Measurements from ENCODE around the gene UQCC5.

GRCh38 chr3:52529376-52530333 lies 6.8 kb upstream of the UQCC5 start:
- TF ChIP-seq CTCF (IDR thresholded peaks at IDR 0.05) (no peak), POLR2A (IDR thresholded peaks at IDR 0.05) (no peak)

Data from lower leg skin (tissue), 3 donors.